ENCODE data around the gene CDKN1B.

Gene CDKN1B

GRCh38 chr12:12736759-12737676, 19.9 kb downstream of the CDKN1B start (continued):
- TF ChIP-seq ZNF362 (tag by site-specific recombination; IDR thresholded peaks at IDR 0.05), result 0 out of 2 replicates have a peak, but pooled peaks have one; percentile 23
- TF ChIP-seq ZNF529 (tag by site-specific recombination; IDR thresholded peaks at IDR 0.05; ENCODE audit: insufficient replicate concordance), result no peak
- TF ChIP-seq ZEB2 (tag by site-specific recombination; IDR thresholded peaks at IDR 0.05), result no peak
- no peak for TF ChIP-seq SCRT1 (tag by site-specific recombination; IDR thresholded peaks at IDR 0.05; ENCODE audit: borderline replicate concordance)
- no peak for TF ChIP-seq ZNF292 (tag by site-specific recombination; IDR thresholded peaks at IDR 0.05; ENCODE audit: borderline replicate concordance, low read depth)
- no peak for TF ChIP-seq ZBTB44 (tag by site-specific recombination; IDR thresholded peaks at IDR 0.05)
- TF ChIP-seq ZNF423 (tag by site-specific recombination; IDR thresholded peaks at IDR 0.05), result no peak
- no peak for TF ChIP-seq ZNF548 (tag by site-specific recombination; IDR thresholded peaks at IDR 0.05)
- 0 out of 2 replicates have a peak, but pooled peaks have one; percentile 34 for TF ChIP-seq ZNF660 (tag by site-specific recombination; IDR thresholded peaks at IDR 0.05)
- TF ChIP-seq ZNF624 (tag by site-specific recombination; IDR thresholded peaks at IDR 0.05), result no peak
- no peak for TF ChIP-seq TSHZ1 (tag by site-specific recombination; IDR thresholded peaks at IDR 0.05; ENCODE audit: borderline replicate concordance)
- TF ChIP-seq KLF7 (tag by site-specific recombination; IDR thresholded peaks at IDR 0.05; ENCODE audit: borderline replicate concordance), result no peak
- no peak for TF ChIP-seq ZNF37A (tag by site-specific recombination; IDR thresholded peaks at IDR 0.05)
- no peak for TF ChIP-seq ZNF768 (tag by site-specific recombination; IDR thresholded peaks at IDR 0.05)
- TF ChIP-seq HOXA7 (CRISPR knock-in tag; IDR thresholded peaks at IDR 0.05; ENCODE audit: borderline replicate concordance), result no peak
- peak; percentile 70 for TF ChIP-seq ZNF654 (tag by site-specific recombination; IDR thresholded peaks at IDR 0.05; ENCODE audit: low read depth)
- TF ChIP-seq ZFP41 (tag by site-specific recombination; IDR thresholded peaks at IDR 0.05; ENCODE audit: borderline replicate concordance), result no peak
- TF ChIP-seq ZNF561 (tag by site-specific recombination; IDR thresholded peaks at IDR 0.05; ENCODE audit: borderline replicate concordance), result no peak
- no peak for TF ChIP-seq ZNF211 (tag by site-specific recombination; IDR thresholded peaks at IDR 0.05; ENCODE audit: low read depth)
- no peak for TF ChIP-seq ZNF549 (tag by site-specific recombination; IDR thresholded peaks at IDR 0.05)
- no peak for TF ChIP-seq KLF8 (tag by site-specific recombination; IDR thresholded peaks at IDR 0.05)
- TF ChIP-seq PBX3 (CRISPR knock-in tag; IDR thresholded peaks at IDR 0.05), result no peak
- no peak for TF ChIP-seq ZNF214 (tag by site-specific recombination; IDR thresholded peaks at IDR 0.05; ENCODE audit: borderline replicate concordance)
- no peak for TF ChIP-seq ZFHX2 (tag by site-specific recombination; conservative IDR thresholded peaks at IDR 0.05)
- TF ChIP-seq ZNF112 (tag by site-specific recombination; IDR thresholded peaks at IDR 0.05), result no peak
- no peak for TF ChIP-seq PRDM1 (tag by site-specific recombination; IDR thresholded peaks at IDR 0.05)
- no peak for TF ChIP-seq ZNF394 (tag by site-specific recombination; IDR thresholded peaks at IDR 0.05; ENCODE audit: borderline replicate concordance)
- TF ChIP-seq ZNF416 (tag by site-specific recombination; IDR thresholded peaks at IDR 0.05), result no peak
- TF ChIP-seq ZNF335 (tag by site-specific recombination; conservative IDR thresholded peaks at IDR 0.05), result 0 out of 2 replicates have a peak, but pooled peaks have one; percentile 18
- no peak for TF ChIP-seq ZBTB48 (tag by site-specific recombination; IDR thresholded peaks at IDR 0.05)
- no peak for TF ChIP-seq INSM2 (tag by site-specific recombination; IDR thresholded peaks at IDR 0.05)

Measured in HEK293 (cell line).